Measurements from ENCODE around the gene CTBS. TPM values are rescaled to one million over a fixed set of nuclear protein-coding genes. Genes with fewer than 3 reads are reported as not detected.

The CTBS gene
- total RNA-seq, 1 donor from 2014 or later = 6.7 TPM

- no peak overlapping the region for H3K4me3 ChIP-seq (ENCODE audit: low read depth, low read length)
- TF ChIP-seq CTCF (conservative IDR thresholded peaks at IDR 0.05; ENCODE audit: low read depth, low read length) = no peak
- no peak for DNase-seq (ENCODE audit: low read depth)
Observed at GRCh38 chr1:84571150-84571535, 3.1 kb downstream of the CTBS start.

GRCh38 chr1:84570436-84571149 is 3.6 kb downstream of the CTBS start:
- no peak for TF ChIP-seq CTCF (conservative IDR thresholded peaks at IDR 0.05; ENCODE audit: low read depth, low read length)
- no peak for DNase-seq (ENCODE audit: low read depth)
- H3K4me3 ChIP-seq (ENCODE audit: low read depth, low read length) = no peak overlapping the region

DNA sequence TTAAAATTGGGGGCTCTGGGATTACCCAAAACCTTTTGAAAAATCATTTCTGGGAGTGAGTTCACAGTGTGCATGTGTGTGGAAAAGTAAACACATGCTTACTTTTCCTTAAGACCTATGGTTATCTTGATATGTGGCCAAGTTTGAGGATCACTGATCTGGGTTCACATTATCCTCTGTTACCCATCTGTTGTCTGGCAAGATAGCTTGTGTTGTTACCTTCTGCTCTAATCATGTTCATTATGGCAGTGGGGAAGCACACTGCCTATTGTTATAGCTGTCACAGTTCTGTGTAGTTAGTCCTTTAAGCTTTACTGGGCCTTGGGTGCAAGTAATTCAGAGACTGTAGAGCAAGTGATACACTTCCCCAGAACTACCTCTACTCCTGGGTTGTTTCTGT is 5.0 kb downstream of the CTBS start:
- DNase-seq (ENCODE audit: low read depth) = no peak
- no peak for TF ChIP-seq CTCF (conservative IDR thresholded peaks at IDR 0.05; ENCODE audit: low read depth, low read length)

DNA sequence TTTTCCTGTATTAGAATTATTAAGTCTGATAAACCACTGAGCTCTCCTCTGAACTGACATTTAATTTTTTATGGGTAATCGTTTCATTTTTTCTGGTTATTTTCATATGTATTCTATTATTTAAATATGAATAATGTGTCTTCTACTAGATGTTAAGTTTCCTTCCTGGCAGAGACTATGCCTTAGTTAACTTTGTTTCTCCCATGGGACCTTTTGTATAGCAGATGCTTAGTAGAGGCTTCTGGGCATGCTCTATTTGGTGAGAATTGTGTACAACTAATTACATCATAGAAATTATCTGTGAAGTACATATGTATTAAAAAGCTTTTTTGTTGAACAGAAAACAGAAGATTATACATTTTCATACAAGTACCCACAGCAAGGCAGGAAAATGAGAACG is 23.4 kb downstream of the CTBS start:
- no peak for TF ChIP-seq CTCF (conservative IDR thresholded peaks at IDR 0.05; ENCODE audit: low read depth, low read length)
- DNase-seq (ENCODE audit: low read depth) = no peak
- H3K4me3 ChIP-seq (ENCODE audit: low read depth, low read length) = no peak overlapping the region

More for the DNA sequence above, 5.0 kb downstream of the CTBS start:
- H3K4me3 ChIP-seq (ENCODE audit: low read depth, low read length) = no peak overlapping the region

GRCh38 chr1:84541679-84542078 is 32.6 kb downstream of the CTBS start:
- TF ChIP-seq CTCF (conservative IDR thresholded peaks at IDR 0.05; ENCODE audit: low read depth, low read length) = peak; percentile 33
- no peak for DNase-seq (ENCODE audit: low read depth)
- H3K4me3 ChIP-seq (ENCODE audit: low read depth, low read length) = no peak overlapping the region

- DNase-seq (ENCODE audit: low read depth) = no peak
- no peak for TF ChIP-seq CTCF (conservative IDR thresholded peaks at IDR 0.05; ENCODE audit: low read depth, low read length)
- no peak overlapping the region for H3K4me3 ChIP-seq (ENCODE audit: low read depth, low read length)
Observed at GRCh38 chr1:84540759-84541158, 33.5 kb downstream of the CTBS start.

- no peak for DNase-seq (ENCODE audit: low read depth)
- H3K4me3 ChIP-seq (ENCODE audit: low read depth, low read length) = no peak overlapping the region
- TF ChIP-seq CTCF (conservative IDR thresholded peaks at IDR 0.05; ENCODE audit: low read depth, low read length) = no peak
Observed at GRCh38 chr1:84539972-84540371, 34.3 kb downstream of the CTBS start.
